Measurements from ENCODE around the gene XPR1. TPM values are rescaled to one million over a fixed set of nuclear protein-coding genes. Genes with fewer than 3 reads are reported as not detected.
"Not testable (repeated sequence)": the region's sequence is repeated elsewhere in the genome, so short reads cannot be mapped to it uniquely, and the experiment has no call there.

The XPR1 gene
- total RNA-seq, 1 donor from 2014 or later, result 18.6 TPM

- TF ChIP-seq CTCF (conservative IDR thresholded peaks at IDR 0.05; ENCODE audit: low read depth, low read length), result no peak
- no peak for DNase-seq (ENCODE audit: low read depth)
- no peak overlapping the region for H3K4me3 ChIP-seq (ENCODE audit: low read depth, low read length)
Measured at GRCh38 chr1:180789460-180789859, 157.6 kb downstream of the XPR1 start.

GRCh38 chr1:180791152-180791551 lies 159.3 kb downstream of the XPR1 start:
- not testable (repeated sequence) for DNase-seq (ENCODE audit: low read depth); H3K4me3 ChIP-seq (ENCODE audit: low read depth, low read length)

GRCh38 chr1:180791806-180792205 lies 160.0 kb downstream of the XPR1 start:
- TF ChIP-seq CTCF (conservative IDR thresholded peaks at IDR 0.05; ENCODE audit: low read depth, low read length), result no peak
- DNase-seq (ENCODE audit: low read depth), result no peak
- no peak overlapping the region for H3K4me3 ChIP-seq (ENCODE audit: low read depth, low read length)

- TF ChIP-seq CTCF (conservative IDR thresholded peaks at IDR 0.05; ENCODE audit: low read depth, low read length), result no peak
- no peak for DNase-seq (ENCODE audit: low read depth)
Measured at GRCh38 chr1:180793451-180793850, 161.6 kb downstream of the XPR1 start.

GRCh38 chr1:180796897-180797640 lies 165.2 kb downstream of the XPR1 start:
- no peak for DNase-seq (ENCODE audit: low read depth)
- H3K4me3 ChIP-seq (ENCODE audit: low read depth, low read length), result no peak overlapping the region
- TF ChIP-seq CTCF (conservative IDR thresholded peaks at IDR 0.05; ENCODE audit: low read depth, low read length), result no peak

More at GRCh38 chr1:180793451-180793850, 161.6 kb downstream of the XPR1 start:
- H3K4me3 ChIP-seq (ENCODE audit: low read depth, low read length), result no peak overlapping the region

- TF ChIP-seq CTCF (conservative IDR thresholded peaks at IDR 0.05; ENCODE audit: low read depth, low read length), result no peak
- DNase-seq (ENCODE audit: low read depth), result no peak
Measured at GRCh38 chr1:180800945-180801344, 169.1 kb downstream of the XPR1 start.

GRCh38 chr1:180802813-180803212 lies 171.0 kb downstream of the XPR1 start:
- DNase-seq (ENCODE audit: low read depth), result no peak
- no peak for TF ChIP-seq CTCF (conservative IDR thresholded peaks at IDR 0.05; ENCODE audit: low read depth, low read length)
- no peak overlapping the region for H3K4me3 ChIP-seq (ENCODE audit: low read depth, low read length)

More at GRCh38 chr1:180800945-180801344, 169.1 kb downstream of the XPR1 start:
- no peak overlapping the region for H3K4me3 ChIP-seq (ENCODE audit: low read depth, low read length)
